22Rv1 (cell line): ENCODE results near the gene HLCS.

Experiments
- ZFX ChIP-seq: fragments of 450-650 bp; IDR thresholded peaks from 2 replicates; pipeline ENCODE4 v1.6.1; 2017; ENCODE audit warnings: antibody characterized with exemption, borderline replicate concordance
- TF ChIP-seq, protein P1 (sequence below): fragments of 450-650 bp; IDR thresholded peaks from 2 replicates; pipeline ENCODE4 v1.5.1; 2017; ENCODE audit warnings: mild to moderate bottlenecking

DNA sequence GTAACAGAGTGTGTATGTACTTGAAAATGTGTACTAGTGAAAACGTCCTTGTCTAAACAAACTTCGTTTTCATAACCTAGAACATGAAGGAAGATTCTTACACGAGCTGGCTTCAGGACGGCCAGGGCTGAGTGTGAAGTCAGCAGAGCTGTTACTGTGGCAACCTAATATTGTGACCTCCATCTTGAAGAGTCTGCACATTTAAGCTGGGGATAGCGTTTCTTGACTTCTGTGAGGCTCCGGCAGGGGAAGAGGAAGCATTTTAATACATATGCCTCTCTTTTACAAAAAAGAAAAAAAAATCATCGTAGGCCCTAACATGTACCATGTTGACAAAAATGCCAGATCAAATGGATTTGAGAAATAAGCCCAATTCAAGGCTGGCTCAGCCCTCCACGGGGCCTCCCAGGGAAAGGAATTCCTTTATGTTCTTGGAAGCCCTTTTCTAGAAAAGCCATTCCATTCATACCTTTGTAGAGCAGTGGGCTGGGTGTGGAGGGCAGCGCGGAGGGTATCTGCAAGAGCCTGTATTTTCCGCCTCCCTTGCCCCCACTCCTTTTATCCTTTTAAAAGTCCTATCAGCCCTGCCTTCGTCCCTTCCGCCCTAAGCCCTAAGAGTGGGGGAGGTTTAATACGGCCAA is 216.4 kb downstream of the HLCS start:
- TF ChIP-seq, protein P1, sequence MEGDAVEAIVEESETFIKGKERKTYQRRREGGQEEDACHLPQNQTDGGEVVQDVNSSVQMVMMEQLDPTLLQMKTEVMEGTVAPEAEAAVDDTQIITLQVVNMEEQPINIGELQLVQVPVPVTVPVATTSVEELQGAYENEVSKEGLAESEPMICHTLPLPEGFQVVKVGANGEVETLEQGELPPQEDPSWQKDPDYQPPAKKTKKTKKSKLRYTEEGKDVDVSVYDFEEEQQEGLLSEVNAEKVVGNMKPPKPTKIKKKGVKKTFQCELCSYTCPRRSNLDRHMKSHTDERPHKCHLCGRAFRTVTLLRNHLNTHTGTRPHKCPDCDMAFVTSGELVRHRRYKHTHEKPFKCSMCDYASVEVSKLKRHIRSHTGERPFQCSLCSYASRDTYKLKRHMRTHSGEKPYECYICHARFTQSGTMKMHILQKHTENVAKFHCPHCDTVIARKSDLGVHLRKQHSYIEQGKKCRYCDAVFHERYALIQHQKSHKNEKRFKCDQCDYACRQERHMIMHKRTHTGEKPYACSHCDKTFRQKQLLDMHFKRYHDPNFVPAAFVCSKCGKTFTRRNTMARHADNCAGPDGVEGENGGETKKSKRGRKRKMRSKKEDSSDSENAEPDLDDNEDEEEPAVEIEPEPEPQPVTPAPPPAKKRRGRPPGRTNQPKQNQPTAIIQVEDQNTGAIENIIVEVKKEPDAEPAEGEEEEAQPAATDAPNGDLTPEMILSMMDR: no peak
- no peak for TF ChIP-seq ZFX
